ENCODE results near the gene PA2G4. TPM values are rescaled to one million over a fixed set of nuclear protein-coding genes. Genes with fewer than 3 reads are reported as not detected.

PA2G4 gene
- total and polyA plus RNA-seq, 2 of the 4 experiments (the other 2 are of a cell fraction): 158 to 198 TPM

DNA sequence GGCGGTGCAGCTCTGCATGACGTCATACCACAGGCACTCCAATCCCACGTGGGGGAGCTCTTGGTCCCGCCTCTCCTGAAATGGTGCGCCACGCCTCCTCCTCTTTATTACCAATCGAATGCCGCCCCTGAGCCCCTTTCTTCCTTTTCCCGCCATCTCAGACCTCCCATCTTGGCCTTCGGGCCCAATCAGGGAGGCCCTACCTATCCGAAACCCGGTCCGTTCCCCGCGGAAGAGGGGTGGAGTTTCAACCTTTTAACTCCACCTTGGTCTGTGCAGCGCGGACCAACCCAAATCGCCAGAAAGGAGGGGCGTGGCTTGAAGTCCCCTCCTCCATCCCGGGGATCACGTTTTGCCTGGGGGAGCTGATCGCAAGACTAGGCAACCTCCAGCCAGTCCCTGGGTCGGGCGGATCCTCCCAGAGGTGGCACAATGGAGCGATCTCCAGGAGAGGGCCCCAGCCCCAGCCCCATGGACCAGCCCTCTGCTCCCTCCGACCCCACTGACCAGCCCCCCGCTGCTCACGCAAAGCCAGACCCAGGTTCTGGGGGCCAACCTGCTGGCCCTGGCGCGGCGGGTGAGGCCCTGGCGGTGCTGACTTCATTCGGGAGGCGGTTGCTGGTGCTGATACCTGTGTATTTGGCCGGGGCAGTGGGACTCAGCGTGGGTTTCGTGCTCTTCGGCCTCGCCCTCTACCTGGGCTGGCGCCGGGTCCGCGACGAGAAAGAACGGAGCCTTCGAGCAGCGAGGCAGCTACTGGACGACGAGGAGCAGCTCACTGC lies 23.7 kb downstream of the PA2G4 start, which contains the start of gene ESYT1 (continued):
- TF ChIP-seq RCOR1 (IDR thresholded peaks at IDR 0.05; ENCODE audit: insufficient replicate concordance, low read length) (no peak), RFX5 (IDR thresholded peaks at IDR 0.05; ENCODE audit: low read depth, low read length) (no peak), MXI1 (IDR thresholded peaks at IDR 0.05; ENCODE audit: borderline replicate concordance, low read depth, low read length) (peak; percentile 81; the same call in 1 of the 2 replicates)

DNA sequence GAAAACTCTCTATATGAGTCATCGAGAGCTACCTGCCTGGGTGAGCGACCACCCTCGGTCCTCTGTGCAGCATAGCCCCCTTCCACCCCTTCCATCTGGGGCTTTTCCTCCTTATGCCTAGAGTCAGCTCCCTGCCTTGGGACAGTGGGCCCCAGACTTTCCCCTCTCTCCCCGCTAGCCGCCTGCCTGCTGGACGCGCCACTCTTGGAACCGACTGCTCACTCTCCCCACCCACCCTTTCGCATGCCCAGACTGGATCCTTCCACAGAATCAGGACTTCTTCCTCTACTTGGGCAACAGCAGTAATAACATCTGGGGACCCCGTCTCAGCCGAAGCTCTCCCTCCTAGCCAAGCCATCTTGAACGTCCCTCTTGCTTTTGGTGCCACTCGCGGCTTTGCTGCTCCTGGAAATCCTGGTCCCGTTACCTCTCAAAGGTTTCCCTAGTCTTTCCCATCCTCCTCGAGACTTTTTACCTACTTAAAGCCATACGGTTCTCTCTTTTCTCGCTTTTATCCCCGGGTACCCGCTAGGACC lies 24.4 kb downstream of the PA2G4 start:
- H2BK15ac ChIP-seq (ENCODE audit: low read depth, low read length): no peak overlapping the region
- CTCF ChIA-PET: interaction anchor here (0.5 to 1.3 kb wide), 3 partner anchors 20 to 82 kb away, joined by 3 to 10 read pairs (median 6); partner anchors contain the start of gene SMARCC2
- H3K4me1 ChIP-seq (ENCODE audit: control insufficient read depth, insufficient read depth, low read length): peaks cover 6% of the 10 kb centered on the region; the same call in 1 of the 2 replicates
- H3K56ac ChIP-seq (ENCODE audit: extremely low read depth, insufficient read depth, low read length): peak overlapping the region; percentile 78
- in situ Hi-C loops (cut with MboI; ENCODE audit: low sequenced_read_pairs) (loop anchor here (5.0 kb wide), 1 partner anchor 59 kb away; the partner anchor contains the start of gene SMARCC2), intact Hi-C loops (cut with micrococcal nuclease) (no loop called here), dilution Hi-C loops (cut with HindIII; ENCODE audit: low sequenced_read_pairs, unreplicated experiment) (no loop called here)
- no peak overlapping the region for H2BK20ac ChIP-seq (ENCODE audit: low read depth, low read length)
- WGBS, 2 experiments (ENCODE audit: extremely low coverage in 2 of 2, insufficient read length in 1 of 2): 0% methylated on average over 8 of the region's 20 CpGs; no CpG with 5 or more reads in 1 of the 2 experiments
- TF ChIP-seq FOS (IDR thresholded peaks at IDR 0.05; ENCODE audit: low read depth, low read length): peak; percentile 37; the same call in 1 of the 2 replicates
- TF ChIP-seq CHD1 (IDR thresholded peaks at IDR 0.05; ENCODE audit: low read depth, low read length): peak; percentile 65; the same call in 1 of the 2 replicates
- TF ChIP-seq CTCF (conservative IDR thresholded peaks at IDR 0.05; ENCODE audit: low read depth, low read length): no peak
- peak overlapping the region; percentile 44 for H3K27ac ChIP-seq (ENCODE audit: insufficient read depth, low read length)
- peak overlapping the region; percentile 88 for H3K23ac ChIP-seq (ENCODE audit: low read depth, low read length)
- H4K5ac ChIP-seq (ENCODE audit: low read depth, low read length): 0 out of 2 replicates have a peak overlapping the region, but pooled peaks have one; percentile 4
- H3K36me3 ChIP-seq (ENCODE audit: control insufficient read depth, insufficient read depth, low read length): peaks cover 31% of the 10 kb centered on the region
- H4K91ac ChIP-seq (ENCODE audit: insufficient read depth, low read depth, low read length): peak overlapping the region; percentile 87
- no peaks in the 10 kb centered on the region for H3K27me3 ChIP-seq (ENCODE audit: control insufficient read depth, insufficient read depth, low read length)
- H3K9me3 ChIP-seq (ENCODE audit: control insufficient read depth, insufficient read depth, low read length): no peaks in the 10 kb centered on the region
- peak overlapping the region; percentile 88 for H2AK5ac ChIP-seq (ENCODE audit: low read depth, low read length)
- H3K4me2 ChIP-seq (ENCODE audit: low read depth, low read length): peak overlapping the region; percentile 92
- H2AK9ac ChIP-seq (replicated peaks; ENCODE audit: low read depth, low read length, poor library complexity): peak overlapping the region; percentile 95
- H3K9me1 ChIP-seq (ENCODE audit: insufficient read depth, low read length): no peaks in the 10 kb centered on the region
- peak; percentile 13 for ATAC-seq (ENCODE audit: low read depth)
- H3K79me1 ChIP-seq (ENCODE audit: low read depth in 1 of 2, low read length in 2 of 2): peaks cover 44 to 76% of the 10 kb centered on the region in 2 experiments
- no peak for DNase-seq
- H3K9ac ChIP-seq (ENCODE audit: low read depth, low read length): peak overlapping the region; percentile 91
- peak overlapping the region; percentile 32 to 36; a peak in 2 of 4 replicates for H4K8ac ChIP-seq (ENCODE audit: low read depth in 2 of 2, low read length in 2 of 2)
- no TSS peak for BruUV-seq (replicated peaks)
- H2BK5ac ChIP-seq (ENCODE audit: low read depth, low read length, poor library complexity, severe bottlenecking): peak overlapping the region; percentile 51
- H4K20me1 ChIP-seq (ENCODE audit: insufficient read depth, low read length): no peaks in the 10 kb centered on the region
- peak overlapping the region; percentile 75 for H3K4me3 ChIP-seq (ENCODE audit: insufficient read depth, low read depth, low read length)
- H3K14ac ChIP-seq (replicated peaks; ENCODE audit: low read depth, low read length): peak overlapping the region; percentile 85
- peak overlapping the region; percentile 7 for H3K18ac ChIP-seq (ENCODE audit: low read depth, low read length)
- H3K4ac ChIP-seq (ENCODE audit: low read depth, low read length): peak overlapping the region; percentile 73
- POLR2A ChIA-PET (ENCODE audit: unreplicated experiment): interaction anchor here (0.6 to 1.9 kb wide), 5 partner anchors 9 to 93 kb away, joined by 3 to 8 read pairs (median 3); partner anchors contain the start of genes MYL6, RNF41 and ZC3H10
- peak overlapping the region; percentile 88 for H2AFZ ChIP-seq (replicated peaks; ENCODE audit: low read length, poor library complexity)
- H2BK120ac ChIP-seq (ENCODE audit: low read depth, low read length): no peak overlapping the region
